GM18519 (cell line): ENCODE results near the gene PPARG.
"Not testable (repeated sequence)": the region's sequence is repeated elsewhere in the genome, so short reads cannot be mapped to it uniquely, and the experiment has no call there.

ENCODE experiments used
- ATAC-seq: cut with Tn5 transposase; IDR thresholded peaks from one replicate; pipeline ENCODE4 v1.9.1; 2021; ENCODE audit warnings: mild to moderate bottlenecking, moderate library complexity; ENCODE audit not compliant: unreplicated experiment, low FRiP score

Gene PPARG

DNA sequence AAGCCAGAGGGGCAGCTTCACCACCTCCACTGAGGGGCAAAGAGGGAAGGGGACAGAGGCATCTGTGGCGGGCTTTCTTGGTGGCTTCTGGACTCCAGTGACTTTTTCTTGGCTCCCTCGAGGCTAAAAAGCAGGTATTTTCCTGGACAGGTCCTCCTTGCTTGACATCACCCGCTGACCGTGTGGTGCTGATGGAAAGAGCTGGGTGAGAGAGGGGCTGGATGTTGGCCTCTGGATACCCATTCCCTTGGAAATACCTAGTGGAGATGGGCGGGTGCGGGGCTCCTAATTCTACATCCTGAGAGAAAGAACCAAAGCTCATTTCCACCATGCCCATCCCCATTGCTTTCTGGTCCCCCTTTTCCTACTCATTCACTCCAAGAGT is 148.3 kb downstream of the PPARG start:
- ATAC-seq: no peak

DNA sequence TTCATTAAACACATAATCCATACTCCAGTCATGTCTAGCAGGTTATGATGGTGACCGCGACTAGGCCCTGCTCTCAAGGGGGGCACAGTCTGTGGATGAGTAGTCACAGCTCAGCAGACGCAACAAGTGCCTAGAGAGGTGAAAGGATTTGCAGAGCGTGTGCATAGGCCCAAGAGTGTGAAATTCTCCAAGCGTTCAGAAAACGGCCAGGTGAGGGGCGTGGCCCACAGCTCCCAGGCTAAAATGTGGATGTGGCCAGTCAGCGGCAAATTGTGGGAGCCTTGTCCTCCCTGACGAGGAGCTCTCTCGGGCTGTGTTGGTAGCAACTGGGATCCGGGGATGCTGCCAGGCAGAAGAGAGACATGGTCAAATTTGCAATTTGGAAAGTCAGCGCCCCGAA is 149.0 kb downstream of the PPARG start:
- ATAC-seq: no peak

DNA sequence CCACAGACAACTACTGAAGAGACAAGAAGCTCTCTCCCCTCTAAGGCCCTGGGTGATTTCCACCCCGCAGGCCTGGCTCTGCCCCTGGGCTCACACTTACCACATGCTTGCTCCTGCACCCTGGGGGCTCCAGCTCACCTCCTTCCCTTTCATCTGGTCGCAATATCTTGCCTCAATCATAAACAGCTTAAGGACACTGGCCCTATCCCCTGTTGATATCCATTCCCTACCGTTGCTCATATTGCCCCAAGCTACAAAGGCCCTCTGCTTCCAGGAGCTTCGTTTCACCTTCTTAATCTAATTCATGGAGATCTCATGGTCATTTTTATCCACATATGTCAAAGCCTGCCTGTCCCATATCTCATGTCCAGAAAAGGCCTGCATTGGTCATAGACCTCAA is 149.4 kb downstream of the PPARG start:
- ATAC-seq: no peak

DNA sequence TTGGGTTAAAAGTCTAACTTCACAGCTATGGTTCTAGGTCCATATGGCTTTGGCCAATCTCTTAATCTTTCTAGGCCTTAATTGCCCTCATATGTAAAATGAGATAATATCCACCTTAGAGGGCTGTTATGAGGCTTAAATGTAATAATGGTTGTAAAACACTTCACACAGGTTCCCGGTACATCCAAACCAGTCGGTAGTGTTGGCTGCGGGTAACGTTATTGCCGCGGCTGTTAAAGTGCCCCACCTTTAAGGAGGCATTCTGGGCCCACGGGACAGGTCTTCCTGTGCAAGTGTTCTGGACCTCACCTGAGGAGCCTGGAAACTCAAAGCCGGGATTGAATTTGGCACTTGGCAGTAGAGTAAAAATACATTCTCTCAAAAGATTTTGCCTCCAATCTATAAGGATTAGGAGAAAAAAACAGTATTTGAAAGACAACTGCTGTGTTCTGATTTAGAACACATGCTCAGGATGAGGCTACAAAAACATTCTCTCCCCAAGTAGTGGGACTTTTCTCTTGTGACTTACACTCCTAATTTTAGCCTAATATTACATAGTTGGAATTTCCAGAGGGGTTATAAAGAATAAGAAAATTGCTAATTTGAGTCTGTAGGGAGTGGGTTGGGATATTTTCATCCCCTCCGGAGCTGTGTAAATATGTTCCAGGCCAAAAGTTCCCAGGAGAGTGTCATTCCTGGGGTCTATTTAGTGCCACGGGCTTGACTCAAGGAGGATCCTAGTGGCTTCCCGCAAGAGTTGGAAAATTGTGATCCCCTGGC is 150.5 kb downstream of the PPARG start:
- no peak for ATAC-seq

DNA sequence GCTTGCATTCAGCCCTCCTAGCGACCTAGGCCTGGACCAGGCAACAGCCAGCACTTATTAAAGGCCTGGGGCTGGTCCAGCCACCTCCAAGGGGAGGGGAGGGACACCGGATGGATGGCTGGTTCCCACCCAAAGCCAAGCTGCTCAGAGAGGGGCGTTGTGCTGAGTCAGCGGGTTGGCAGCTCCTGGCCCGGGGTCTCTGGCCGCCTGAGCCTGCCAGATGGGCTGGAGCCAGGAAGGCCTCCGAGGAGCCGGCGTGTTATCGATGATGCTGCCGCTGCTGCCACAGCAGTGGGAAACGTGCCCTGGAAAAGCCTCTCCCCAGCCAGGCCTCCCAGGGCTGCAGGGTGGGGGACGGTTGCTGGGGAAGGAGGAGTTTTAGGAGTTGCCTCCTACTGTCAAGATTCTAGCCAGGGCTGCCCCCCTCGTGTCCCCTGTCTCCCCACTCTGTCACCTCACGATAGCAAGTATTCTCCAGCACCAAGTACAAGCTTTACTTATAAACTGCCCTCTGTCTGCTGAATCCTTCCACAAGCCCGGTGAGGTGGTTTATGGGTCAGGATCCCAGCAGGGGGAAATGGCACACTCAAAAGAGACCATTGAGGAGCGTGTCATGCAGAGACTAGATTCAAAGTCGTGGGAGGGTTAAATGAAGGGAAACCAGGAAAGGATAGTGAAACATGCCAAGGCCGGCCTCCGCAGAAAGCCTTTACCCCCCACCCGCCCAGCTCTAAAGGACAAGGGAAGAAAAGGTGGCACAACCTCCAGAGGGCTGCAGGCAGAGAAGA is 152.3 kb downstream of the PPARG start:
- no peak for ATAC-seq

DNA sequence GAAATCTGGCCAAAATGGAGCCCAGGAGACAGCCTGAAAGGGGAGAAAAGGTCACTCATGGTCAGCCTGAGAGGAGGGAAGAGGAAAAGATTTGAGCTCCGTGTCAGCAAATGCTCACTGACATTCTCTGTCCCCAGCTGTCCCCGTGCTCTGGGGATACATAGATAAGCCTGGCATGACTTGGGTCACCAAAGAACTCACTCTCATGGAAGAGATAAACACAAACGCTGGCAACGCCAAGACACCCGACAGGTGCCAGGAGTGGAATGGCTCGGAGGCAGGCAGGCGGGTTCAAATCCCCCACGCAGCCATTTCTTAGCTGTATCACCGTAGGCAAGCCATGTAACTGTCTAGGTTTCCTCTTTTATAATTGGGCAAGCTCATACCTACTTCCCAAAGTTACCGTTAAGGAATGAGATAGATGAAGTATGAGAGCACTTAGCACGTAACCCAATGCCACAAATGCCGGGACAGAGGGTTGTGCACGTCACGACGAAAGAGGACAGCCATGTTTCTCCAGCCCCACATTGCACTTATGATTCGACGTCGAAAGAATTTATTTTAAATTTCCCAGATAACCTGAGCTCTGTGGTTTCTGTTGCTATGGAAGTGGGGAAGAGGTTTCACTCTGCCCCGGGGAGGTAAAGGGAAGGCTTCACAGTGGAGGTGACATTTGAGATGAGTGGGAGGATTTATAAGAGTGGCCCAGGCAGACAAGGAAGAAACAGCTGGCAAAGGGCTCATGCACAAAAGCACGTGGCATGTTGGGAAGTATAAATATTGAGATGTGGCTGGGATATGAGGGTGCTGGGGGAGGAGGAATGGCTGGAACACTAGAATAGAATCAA is 154.0 kb downstream of the PPARG start:
- ATAC-seq: no peak

DNA sequence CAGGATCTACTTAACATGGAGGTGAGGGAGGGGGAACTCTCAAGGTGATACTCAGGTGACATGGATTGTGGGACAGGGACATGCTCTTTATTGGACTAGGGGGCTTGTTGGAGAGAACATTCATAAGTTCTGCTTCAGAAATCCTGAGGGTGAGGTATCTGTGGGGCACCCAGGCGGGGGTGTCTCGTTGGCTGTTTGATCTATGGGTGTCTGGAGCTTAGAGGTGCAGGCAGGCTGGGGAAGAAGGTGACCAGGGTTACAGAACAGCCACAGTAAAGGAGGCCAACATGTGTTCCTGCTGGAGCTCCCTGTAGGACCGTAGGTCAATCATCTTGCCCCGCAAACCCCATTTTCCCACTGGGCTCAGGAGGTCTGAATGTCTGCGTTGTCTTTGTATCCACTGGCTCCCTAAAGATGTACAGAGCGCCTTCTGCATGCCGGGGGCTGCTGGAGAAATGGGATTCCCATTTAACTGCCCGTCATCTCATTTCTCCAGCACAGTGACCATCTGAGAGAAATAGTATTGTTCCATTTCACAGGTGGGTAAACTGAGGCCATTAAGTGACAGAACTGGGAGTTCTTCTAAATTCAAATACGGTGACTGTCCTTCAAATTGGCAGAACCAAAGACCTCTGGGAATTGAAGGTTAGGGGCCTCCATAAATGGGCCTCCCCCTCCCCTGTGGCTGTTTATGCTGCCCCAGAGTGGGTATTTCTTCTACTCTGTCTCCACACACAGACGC is 155.1 kb downstream of the PPARG start:
- no peak for ATAC-seq

DNA sequence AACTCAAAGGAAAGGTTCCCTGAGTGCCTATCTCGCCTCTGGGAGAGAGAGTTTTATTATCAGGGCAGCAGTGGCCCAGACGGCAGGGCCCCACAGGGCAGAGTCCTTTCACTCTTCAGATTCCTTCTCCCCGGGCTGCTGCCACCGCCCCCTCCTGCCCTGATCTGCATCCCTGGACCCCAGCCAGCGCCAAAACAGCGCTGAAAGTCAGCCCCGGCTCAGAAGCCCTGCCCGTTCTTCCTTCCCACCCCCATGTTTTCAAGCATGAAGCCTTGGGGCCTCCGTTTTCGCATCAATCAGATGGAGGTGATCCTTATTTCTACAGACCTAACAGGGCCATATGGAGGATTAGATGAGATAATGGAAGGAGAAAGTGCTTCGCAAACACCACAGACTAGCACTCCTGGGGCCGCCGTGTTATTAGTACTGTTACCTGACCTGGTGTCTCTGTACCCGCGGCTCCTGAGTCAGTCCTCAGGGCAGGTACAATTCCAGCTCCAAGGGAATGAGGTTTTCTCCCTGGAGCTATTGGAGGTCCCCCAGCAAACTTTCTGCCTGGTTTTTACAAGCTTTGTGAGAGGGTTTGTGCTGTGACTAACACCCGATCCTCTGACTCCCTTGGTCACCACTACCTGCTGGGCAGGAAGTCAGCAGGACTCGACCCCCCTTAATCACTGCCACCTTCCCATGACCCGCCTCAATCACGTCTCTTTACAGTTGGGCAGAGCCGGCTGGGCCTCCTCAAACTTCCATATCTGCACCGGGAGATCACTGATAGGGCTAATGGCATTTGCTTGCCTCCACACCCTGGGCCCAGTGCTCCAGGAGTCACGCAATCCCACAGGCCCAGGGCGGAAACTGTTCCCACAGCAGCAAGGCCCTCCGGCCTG is 156.0 kb downstream of the PPARG start:
- no peak for ATAC-seq

DNA sequence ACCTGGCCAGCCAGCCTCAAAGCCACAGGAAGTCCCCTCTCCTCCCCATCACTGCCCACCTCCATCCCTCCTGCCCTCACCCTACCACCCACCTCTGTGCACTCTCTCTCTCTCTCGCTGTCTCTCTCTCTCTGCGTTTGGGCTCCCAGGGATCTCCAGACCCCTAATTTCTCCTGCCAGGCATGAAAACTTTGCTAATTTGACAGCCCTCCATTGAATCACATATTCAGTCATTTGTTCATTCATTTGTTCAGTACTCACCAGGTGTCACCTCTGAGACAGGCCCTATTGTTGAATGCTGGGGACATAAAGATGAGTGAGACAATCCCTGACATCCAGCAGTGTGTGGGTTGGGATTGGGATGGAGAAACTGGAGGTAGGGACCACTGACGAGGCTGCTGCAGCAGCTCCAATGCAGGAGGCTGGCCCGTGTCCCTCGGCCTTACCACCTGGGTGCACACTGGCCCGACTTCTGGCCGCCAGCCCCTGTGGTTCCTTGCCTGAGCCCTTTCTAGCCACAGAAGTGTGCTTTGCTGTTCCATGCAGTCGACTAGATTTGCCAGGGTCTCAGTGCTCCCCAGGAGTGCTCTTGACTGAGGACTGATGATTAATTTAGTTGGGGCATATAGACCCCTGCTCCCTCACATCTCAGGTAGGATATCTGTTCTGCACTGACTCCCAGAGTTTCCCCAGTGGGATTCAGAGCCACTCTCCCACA is 156.8 kb downstream of the PPARG start:
- no peak for ATAC-seq

DNA sequence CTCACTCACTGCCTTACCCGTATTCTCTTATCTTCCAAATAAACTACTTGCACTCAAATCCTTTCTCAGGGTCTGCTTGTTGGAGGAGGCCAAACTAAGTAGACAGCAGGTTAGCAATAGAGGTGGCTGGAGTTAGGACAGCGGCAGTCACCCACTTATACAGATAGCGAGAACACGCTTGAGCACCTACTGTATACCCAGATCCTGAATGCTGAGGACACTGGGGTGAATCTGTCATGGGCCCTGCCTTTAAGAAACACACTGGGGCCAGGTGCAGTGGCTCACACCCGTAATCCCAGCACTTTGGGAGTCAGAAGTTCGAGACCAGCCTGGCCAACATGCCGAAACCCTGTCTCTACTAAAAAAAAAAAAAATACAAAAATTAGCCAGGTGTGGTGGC is 157.4 kb downstream of the PPARG start:
- no peak for ATAC-seq

DNA sequence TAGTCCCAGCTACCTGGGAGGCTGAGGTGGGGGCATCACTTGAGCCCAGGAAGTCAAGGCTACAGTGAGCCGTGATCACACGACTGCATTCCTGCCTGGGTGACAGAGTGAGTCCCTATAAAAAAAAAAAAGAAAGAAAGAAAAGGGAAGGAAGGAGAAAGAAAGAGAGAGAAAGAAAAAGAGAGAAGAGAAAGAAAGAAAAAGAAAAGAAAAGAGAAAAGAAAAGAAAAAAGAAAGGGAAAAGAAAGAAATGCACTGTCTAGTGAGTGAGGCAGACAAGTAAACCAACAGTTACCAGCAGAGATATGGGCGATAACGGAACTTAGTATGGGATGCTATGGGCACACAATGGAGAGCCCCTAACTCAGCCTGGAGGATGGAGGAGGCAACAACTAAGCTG is 158.2 kb downstream of the PPARG start:
- no peak for ATAC-seq

DNA sequence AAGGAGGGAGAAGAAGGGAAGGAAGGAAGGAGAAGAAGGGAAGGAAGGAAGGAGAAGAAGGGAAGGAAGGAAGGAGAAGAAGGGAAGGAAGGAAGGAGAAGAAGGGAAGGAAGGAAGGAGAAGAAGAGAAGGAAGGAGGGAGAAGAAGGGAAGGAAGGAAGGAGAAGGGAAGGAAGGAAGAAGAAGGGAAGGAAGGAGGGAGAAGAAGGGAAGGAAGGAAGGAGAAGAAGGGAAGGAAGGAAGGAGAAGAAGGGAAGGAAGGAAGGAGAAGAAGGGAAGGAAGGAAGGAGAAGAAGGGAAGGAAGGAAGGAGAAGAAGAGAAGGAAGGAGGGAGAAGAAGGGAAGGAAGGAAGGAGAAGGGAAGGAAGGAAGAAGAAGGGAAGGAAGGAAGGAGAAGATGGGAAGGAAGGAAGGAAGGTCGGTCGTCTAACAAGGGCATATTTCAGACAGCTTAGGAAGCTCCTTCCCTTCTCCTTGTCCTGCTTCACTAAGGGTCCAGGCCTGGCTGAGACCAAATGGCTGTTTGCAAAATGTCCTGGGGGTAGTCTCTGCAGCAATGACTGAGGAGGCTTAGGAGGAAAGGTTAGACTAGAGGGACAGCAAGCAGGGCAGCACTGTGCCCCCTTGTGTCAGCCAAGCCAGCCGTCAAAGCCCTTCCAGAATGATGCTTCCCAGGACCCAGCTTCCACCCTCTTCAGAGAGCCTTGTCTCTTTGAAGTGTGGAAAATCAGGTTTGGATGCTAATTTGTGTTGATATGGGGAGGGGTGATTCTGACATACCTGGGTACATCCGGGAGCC is 159.7 kb downstream of the PPARG start:
- not testable (repeated sequence) for ATAC-seq

DNA sequence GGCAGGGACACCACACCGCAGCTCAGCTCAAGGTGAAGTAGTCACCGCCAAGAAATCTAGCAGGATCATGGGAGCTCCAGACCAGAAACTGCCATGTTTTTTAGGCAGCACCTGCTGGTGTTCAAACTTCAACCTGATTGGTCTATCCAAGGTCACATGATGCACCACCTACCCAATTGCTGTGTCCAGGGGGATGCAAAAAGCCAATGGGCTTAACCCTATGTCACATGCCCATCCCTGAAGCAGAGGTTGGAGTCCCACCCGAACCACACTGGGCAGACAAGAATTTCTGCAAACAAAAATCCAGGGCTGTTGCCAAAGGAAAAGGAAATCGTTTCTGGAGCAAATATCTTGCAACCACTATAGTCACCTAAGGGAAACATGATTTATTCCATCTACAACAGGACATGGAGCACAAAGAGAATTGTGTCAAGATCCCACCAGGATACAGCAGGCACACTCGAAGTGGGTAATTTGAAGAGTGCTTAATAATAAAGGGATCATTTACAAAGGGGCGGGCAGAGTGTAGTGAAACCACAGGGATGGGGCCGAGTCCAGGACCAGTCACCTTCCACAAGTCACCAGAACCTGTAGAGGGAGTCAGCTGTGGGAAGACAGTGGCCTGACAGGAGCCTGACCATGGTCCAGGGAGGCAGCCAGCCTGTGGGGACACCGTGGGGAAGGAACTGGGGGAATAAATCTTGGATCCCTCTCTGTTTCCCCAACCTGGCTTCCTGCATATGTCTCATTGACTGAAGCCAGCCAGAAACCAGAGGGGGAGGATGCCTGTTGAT is 161.2 kb downstream of the PPARG start:
- no peak for ATAC-seq

DNA sequence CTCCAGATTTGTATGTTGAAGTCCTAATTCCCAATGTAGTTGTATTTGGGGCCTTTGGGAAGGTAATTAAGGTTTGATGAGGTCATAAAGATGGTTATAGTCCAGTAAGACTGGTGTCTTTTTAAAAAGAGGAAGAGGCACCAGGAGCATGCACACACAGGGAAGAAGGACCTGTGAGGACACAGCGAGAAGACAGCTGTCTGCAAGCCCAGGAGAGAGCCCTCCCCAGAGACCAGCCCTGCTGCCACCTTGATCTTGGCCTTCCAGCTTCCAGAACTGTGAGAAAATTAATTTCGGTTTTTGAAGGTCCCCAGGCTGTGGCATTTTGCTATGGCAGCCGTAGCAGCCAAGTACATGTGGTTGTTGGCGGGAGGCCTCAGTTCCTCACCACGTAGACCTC is 162.6 kb downstream of the PPARG start:
- no peak for ATAC-seq

DNA sequence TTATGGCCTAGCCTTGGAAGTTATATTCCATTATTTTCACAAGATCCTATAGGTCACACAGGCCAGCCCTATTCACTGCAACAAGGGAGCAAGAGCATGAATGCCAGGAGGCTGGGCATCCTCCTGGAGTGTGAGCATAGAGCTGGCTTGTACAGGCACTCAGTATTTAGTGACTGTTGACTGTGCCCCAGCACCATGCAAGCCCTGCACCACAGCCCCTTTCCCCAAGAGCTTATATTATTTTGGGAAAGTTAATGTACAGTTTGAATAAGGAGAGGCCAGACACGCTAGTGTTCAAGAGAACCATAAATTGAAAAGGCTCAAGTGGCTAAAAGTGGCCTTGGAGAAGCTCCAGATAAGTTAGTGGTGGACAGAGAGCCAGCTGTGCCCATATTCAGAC is 163.1 kb downstream of the PPARG start:
- ATAC-seq: no peak

DNA sequence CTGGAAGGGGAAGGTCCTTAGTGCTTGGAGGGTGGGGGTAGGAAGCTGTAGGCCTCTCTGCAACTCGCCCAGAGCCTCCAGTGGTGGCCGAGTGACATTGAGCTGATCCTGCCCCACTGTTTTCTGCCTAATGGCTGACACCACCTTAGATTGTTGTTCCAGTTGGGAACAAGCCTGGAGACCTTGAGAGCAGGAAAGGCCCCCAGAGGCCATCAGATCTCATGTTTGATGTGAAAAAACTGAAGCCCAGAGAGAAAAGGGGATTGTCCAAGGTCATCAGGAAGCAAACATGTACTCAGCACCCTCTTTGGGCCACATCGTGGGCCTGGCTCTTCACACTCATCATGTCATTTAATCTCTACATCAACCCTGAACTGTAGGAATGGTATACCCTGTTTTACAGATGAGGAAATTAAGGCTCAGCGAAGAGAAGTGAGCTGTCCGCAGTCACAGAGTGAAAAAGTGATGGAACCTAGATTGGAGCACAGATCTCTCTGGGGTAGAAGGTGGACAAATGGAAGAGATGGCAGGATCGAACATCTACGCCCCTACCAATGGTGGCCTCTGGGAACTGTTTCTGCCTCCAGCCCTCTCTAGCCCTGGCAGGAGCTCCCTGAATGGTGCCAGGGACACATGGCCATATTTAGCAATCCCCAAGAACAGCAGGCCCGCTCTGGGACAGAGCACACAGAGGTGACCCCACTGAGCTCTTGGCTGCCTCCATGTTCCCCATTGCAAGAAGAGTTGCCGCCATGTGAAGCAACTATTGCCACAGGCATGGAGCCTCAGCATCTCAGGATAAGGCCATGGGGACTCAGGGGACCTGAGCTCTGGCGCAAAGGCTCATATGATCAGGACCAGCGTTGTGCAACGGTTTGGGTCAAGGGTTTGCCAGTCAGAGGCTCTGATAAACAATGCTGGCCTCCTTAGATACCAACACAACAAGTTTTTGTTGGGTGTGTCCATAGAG is 163.8 kb downstream of the PPARG start:
- no peak for ATAC-seq
